ENCODE data around the gene SNED1. TPM values are rescaled to one million over a fixed set of nuclear protein-coding genes. Genes with fewer than 3 reads are reported as not detected.
"Not testable (repeated sequence)": the region's sequence is repeated elsewhere in the genome, so short reads cannot be mapped to it uniquely, and the experiment has no call there.

Gene SNED1
- total RNA-seq, 1 donor from 2014 or later: 25.2 TPM

DNA sequence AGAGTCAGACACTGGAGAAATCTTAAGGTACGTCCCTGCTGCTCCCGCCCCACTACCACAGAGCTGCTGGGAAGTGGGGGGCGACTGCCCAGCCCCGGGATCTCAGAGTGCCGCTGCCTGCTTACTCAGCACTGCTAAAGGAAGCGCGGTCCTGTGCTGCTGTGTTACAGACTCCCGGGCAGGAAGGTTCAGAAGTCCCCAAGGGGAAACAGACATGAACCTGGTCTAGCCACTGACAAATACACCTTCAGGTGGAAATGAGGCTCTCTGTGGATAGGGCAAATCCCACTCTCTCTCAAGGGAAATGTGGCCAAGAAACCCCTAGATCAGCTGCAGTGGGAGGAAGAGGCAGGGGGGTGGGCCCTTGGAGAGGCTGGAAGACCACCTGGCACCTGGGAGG, 90.0 kb downstream of the SNED1 start:
- DNase-seq: no peak

- peak; percentile 47 for DNase-seq
Measured at GRCh38 chr2:241088791-241089732, 90.6 kb downstream of the SNED1 start.

DNA sequence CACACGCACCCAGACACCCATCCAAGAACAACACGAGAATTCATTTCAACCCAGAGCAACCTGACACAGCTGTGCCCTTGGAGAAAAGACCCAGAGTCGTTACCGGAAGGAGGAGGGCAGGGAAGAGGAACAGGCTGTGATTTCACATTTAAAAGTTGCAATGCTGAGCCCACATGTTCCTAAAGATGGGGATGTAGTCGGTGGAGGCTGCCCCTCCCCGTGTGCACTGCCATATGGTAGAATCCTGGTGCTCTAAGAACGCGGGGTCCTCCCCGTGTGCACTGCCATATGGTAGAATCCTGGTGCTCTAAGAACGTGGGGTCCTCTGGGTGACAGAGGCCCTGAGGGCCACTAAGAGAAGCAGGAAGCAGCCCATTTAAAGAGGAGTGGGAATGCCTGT, 92.8 kb downstream of the SNED1 start:
- no peak for DNase-seq

DNA sequence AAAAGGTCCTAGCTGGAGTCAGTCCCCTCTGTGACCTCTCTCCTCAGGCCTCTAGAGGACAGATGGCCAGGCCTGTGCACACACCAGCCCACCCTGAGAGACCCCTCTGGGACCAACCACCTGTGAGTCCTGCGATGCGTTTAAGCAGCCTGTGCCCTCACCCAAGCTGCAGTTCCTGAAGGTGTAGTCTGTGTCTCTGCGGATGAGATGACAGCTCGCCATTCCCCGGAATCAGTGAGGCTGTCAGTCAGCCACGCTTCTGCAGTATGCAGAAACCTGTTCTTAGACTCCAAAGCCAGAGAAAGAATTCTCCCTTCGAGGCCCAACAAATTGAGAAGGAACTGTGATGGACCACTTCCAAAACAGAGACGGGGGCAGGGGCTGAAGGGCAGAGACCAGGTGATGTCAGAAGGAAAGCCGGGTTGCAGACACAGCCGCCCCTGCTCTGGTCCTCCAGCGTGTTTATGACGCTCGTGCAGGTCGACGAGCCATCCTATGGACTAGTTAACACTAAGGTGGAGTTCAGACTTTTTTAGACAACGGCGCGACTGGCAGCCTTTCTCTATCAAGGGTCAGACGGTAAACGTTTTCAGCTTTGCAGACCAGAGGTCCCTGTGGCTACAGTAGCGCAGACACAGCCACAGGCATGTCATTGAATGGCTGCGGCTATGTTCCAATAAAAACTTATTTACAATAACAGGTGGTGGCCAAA, 93.5 kb downstream of the SNED1 start:
- DNase-seq: no peak

- no peak for DNase-seq
Measured at GRCh38 chr2:241092677-241093076, 94.3 kb downstream of the SNED1 start.

DNA sequence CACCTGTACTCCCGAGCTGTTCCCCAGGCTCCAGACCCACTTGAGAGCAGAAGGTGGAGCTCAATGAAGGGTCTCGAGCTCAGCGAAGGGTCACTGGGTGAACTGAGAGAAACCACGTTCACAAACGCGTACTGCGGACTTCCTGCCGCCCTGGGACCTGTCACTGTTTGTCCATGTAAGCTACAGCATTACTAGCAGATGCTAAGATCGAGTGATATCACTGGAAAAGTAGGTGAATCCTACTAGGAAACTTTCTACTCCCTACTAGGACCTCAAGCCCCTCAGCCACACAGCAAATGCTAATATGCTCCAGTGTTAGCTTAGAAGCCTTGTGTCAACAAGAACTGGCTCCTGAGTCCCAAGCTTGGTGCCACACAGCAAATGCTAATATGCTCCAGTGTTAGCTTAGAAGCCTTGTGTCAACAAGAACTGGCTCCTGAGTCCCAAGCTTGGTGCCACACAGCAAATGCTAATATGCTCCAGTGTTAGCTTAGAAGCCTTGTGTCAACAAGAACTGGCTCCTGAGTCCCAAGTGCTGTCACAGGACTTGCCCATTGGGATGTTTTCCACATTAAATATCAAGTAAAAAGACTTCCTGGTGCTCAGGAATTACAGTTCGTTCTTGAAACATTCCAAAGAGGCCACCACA, 94.8 kb downstream of the SNED1 start:
- DNase-seq: not testable (repeated sequence)

- DNase-seq: no peak
Measured at GRCh38 chr2:241094172-241094571, 95.8 kb downstream of the SNED1 start.

DNA sequence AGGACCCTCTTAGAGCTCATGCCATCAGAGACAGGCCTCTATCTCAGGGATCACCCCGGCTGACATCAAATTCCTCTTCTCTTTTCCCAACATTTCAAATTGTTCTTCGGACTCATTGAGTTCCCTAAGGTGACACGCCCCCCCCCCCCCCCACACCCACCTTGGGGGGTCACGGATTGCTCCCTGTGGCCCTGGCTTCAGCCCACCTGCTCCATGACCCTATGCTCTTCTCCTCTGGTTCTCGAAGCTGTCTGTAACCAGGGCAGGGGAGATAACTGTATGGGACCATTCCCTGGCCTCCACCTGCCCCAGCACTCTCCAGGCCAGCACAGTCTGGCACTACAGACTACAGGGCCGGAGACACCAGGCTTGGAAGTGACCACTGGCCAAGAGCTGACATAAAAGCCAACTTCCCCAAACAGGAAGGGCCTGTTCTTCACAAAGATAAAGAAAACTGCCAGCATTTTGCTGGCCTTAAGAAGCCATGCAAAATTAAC, 96.6 kb downstream of the SNED1 start:
- DNase-seq: no peak

DNA sequence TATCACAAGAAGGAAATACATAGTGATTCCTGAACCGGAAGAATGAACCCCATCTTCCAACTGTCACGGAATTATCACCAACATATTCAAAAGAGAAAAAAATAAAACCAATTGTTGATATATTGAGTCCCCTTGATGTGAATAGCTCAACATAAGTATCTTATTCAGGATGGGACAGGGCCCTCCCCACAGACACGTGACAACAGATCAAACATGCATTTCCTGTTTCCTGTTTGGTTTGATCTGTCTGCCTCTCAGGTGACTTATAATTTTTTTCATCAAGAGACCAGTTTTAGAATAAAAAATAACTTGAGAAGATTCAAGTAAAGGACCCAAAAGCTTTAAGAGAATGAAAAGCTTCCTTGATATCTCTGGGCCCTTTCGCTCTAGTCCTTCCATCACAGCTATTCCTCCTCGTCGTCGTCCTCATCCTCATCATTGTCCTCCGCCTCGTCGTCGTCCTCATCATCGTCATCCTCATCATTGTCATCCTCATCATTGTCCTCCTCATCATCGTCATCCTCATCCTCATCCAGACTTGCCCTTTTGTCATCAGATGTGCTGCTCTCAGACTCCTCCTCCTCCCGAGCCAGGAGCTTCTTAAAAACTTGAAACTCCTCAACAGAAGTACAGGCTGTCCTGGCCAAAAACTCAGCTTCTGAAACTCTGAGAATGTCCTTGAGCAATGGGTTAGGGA, 97.3 kb downstream of the SNED1 start:
- no peak for DNase-seq

DNA sequence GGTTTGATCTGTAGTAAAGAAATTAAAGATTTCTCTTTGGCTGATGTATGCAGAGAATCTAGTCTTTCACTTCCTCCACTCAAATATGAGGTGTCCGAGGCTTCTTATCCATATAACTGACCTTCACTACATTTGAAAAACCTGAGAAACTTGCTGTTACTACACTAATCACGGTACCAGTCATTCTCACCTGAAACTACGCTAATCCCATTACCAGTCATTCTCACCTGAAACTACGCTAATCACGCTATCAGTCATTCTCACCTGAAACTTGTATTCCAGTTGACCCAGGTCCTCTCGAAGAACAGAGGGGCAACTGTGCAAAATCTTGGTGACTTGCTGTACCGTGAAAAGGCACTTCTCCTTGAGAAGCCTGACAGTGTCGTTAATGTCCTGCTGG, 98.6 kb downstream of the SNED1 start:
- no peak for DNase-seq

DNA sequence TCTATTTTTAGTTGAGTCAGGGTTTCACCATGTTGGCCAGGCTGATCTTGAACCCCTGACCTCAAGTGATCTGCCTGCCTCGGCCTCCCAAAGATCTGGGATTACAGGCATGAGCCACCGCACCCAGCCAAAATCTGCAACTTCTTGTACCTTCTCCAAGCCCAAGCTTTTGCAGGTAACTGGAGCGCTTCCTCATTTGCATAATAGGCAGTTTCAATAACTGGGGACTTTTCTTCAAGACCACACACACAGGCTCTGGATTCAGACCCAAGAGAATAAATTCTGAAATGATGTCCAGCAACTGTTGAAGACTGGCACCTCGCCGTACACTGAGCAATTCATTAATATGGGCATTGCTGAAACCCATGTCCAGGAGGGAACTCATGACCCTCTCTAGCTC, 100.8 kb downstream of the SNED1 start:
- no peak for DNase-seq

GRCh38 chr2:241102239-241102803, 103.9 kb downstream of the SNED1 start, which contains the start of gene MTERF4:
Gene MTERF4 (minus strand): TSS chr2:241102287. CDS start chr2:241102273, 14 bp downstream.
- peak; percentile 81 for DNase-seq

GRCh38 chr2:241103176-241103595, 104.8 kb downstream of the SNED1 start:
- DNase-seq: no peak

GRCh38 chr2:241104611-241105010, 106.2 kb downstream of the SNED1 start:
- not testable (repeated sequence) for DNase-seq

DNA sequence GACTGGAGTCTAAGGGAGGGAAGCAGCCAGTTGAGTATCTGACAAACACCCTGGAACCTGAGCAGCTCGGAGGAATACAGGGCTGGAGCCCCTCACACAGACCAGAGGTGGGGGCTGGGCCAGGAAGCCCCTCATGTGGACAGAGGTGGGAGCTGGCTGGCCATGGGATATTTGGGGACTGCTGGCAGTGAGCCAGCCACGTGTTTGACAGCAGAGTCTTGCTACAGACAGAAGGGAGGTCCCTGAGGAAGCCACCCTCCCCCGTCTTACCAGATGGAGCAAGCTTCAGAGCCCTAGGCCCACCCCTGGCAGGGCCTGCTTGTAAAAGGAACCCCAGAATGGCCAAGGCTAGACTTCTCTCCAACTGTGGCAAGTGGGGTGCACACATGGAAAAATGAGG, 107.2 kb downstream of the SNED1 start:
- DNase-seq: no peak

GRCh38 chr2:241107031-241107783, 108.8 kb downstream of the SNED1 start:
- DNase-seq: no peak

GRCh38 chr2:241108271-241109209, 110.1 kb downstream of the SNED1 start:
- DNase-seq: no peak

GRCh38 chr2:241109210-241110088, 111.0 kb downstream of the SNED1 start:
- no peak for DNase-seq

- DNase-seq: no peak
Measured at GRCh38 chr2:241110089-241110606, 111.7 kb downstream of the SNED1 start.
